ENCODE results near the gene OCA2.
"Not testable (repeated sequence)": the region's sequence is repeated elsewhere in the genome, so short reads cannot be mapped to it uniquely, and the experiment has no call there.

OCA2 gene

GRCh38 chr15:27850050-27850449 lies 249.1 kb downstream of the OCA2 start:
- H3K9me3 ChIP-seq (ENCODE audit: control insufficient read depth, insufficient read depth, low read length) = no peaks in the 10 kb centered on the region; the same call in 1 of the 2 replicates
- no peaks in the 10 kb centered on the region for H3K4me1 ChIP-seq (ENCODE audit: insufficient read depth, low read length)
- no peaks in the 10 kb centered on the region for H3K36me3 ChIP-seq (ENCODE audit: insufficient read depth, low read length)
- no peak overlapping the region for H3K9ac ChIP-seq (ENCODE audit: low read depth, low read length)

- not testable (repeated sequence) for H3K9me3 ChIP-seq (ENCODE audit: control insufficient read depth, insufficient read depth, low read length); H3K9ac ChIP-seq (ENCODE audit: low read depth, low read length); H3K36me3 ChIP-seq (ENCODE audit: insufficient read depth, low read length)
Observed at GRCh38 chr15:27848936-27849335, 250.2 kb downstream of the OCA2 start.

GRCh38 chr15:27847775-27848710 lies 251.1 kb downstream of the OCA2 start:
- H3K9ac ChIP-seq (ENCODE audit: low read depth, low read length) = no peak overlapping the region

More at GRCh38 chr15:27848936-27849335, 250.2 kb downstream of the OCA2 start:
- not testable (repeated sequence) for H3K4me1 ChIP-seq (ENCODE audit: insufficient read depth, low read length)

GRCh38 chr15:27846722-27847395 lies 252.3 kb downstream of the OCA2 start:
- Histone ChIP-seq H3K36me3 (ENCODE audit: insufficient read depth, low read length) (no peaks in the 10 kb centered on the region), H3K4me1 (ENCODE audit: insufficient read depth, low read length) (no peaks in the 10 kb centered on the region; the same call in 1 of the 2 replicates), H3K9ac (ENCODE audit: low read depth, low read length) (no peak overlapping the region), H3K9me3 (ENCODE audit: control insufficient read depth, insufficient read depth, low read length) (no peaks in the 10 kb centered on the region; the same call in 1 of the 2 replicates)

More at GRCh38 chr15:27847775-27848710, 251.1 kb downstream of the OCA2 start:
- Histone ChIP-seq H3K4me1 (ENCODE audit: insufficient read depth, low read length) (no peaks in the 10 kb centered on the region; the same call in 1 of the 2 replicates), H3K9me3 (ENCODE audit: control insufficient read depth, insufficient read depth, low read length) (no peaks in the 10 kb centered on the region; the same call in 1 of the 2 replicates), H3K36me3 (ENCODE audit: insufficient read depth, low read length) (no peaks in the 10 kb centered on the region)

- Histone ChIP-seq H3K9me3 (ENCODE audit: control insufficient read depth, insufficient read depth, low read length) (no peaks in the 10 kb centered on the region; the same call in 1 of the 2 replicates), H3K36me3 (ENCODE audit: insufficient read depth, low read length) (no peaks in the 10 kb centered on the region), H3K4me1 (ENCODE audit: insufficient read depth, low read length) (no peaks in the 10 kb centered on the region; the same call in 1 of the 2 replicates), H3K9ac (ENCODE audit: low read depth, low read length) (no peak overlapping the region)
Observed at GRCh38 chr15:27845535-27846369, 253.4 kb downstream of the OCA2 start.

- no peaks in the 10 kb centered on the region; the same call in 1 of the 2 replicates for H3K4me1 ChIP-seq (ENCODE audit: insufficient read depth, low read length)
- no peaks in the 10 kb centered on the region for H3K36me3 ChIP-seq (ENCODE audit: insufficient read depth, low read length)
- H3K9ac ChIP-seq (ENCODE audit: low read depth, low read length) = no peak overlapping the region
- H3K9me3 ChIP-seq (ENCODE audit: control insufficient read depth, insufficient read depth, low read length) = no peaks in the 10 kb centered on the region; the same call in 1 of the 2 replicates
Observed at GRCh38 chr15:27844018-27844666, 255.0 kb downstream of the OCA2 start.

- H3K9ac ChIP-seq (ENCODE audit: low read depth, low read length) = no peak overlapping the region
- no peaks in the 10 kb centered on the region for H3K9me3 ChIP-seq (ENCODE audit: control insufficient read depth, insufficient read depth, low read length)
- no peaks in the 10 kb centered on the region; the same call in 1 of the 2 replicates for H3K4me1 ChIP-seq (ENCODE audit: insufficient read depth, low read length)
- no peaks in the 10 kb centered on the region for H3K36me3 ChIP-seq (ENCODE audit: insufficient read depth, low read length)
Observed at GRCh38 chr15:27843146-27843545, 256.0 kb downstream of the OCA2 start.

- Histone ChIP-seq H3K36me3 (ENCODE audit: insufficient read depth, low read length) (no peaks in the 10 kb centered on the region), H3K4me1 (ENCODE audit: insufficient read depth, low read length) (no peaks in the 10 kb centered on the region; the same call in 1 of the 2 replicates), H3K9ac (ENCODE audit: low read depth, low read length) (no peak overlapping the region), H3K9me3 (ENCODE audit: control insufficient read depth, insufficient read depth, low read length) (no peaks in the 10 kb centered on the region)
Observed at GRCh38 chr15:27842526-27842925, 256.6 kb downstream of the OCA2 start.

- Histone ChIP-seq H3K9ac (ENCODE audit: low read depth, low read length) (no peak overlapping the region), H3K9me3 (ENCODE audit: control insufficient read depth, insufficient read depth, low read length) (no peaks in the 10 kb centered on the region), H3K4me1 (ENCODE audit: insufficient read depth, low read length) (no peaks in the 10 kb centered on the region), H3K36me3 (ENCODE audit: insufficient read depth, low read length) (no peaks in the 10 kb centered on the region)
Observed at GRCh38 chr15:27835233-27835939, 263.7 kb downstream of the OCA2 start.

- no peaks in the 10 kb centered on the region for H3K9me3 ChIP-seq (ENCODE audit: control insufficient read depth, insufficient read depth, low read length)
- no peaks in the 10 kb centered on the region for H3K36me3 ChIP-seq (ENCODE audit: insufficient read depth, low read length)
- no peak overlapping the region for H3K9ac ChIP-seq (ENCODE audit: low read depth, low read length)
- H3K4me1 ChIP-seq (ENCODE audit: insufficient read depth, low read length) = no peaks in the 10 kb centered on the region
Observed at GRCh38 chr15:27834684-27835083, 264.4 kb downstream of the OCA2 start.

GRCh38 chr15:27833974-27834373 lies 265.1 kb downstream of the OCA2 start:
- no peaks in the 10 kb centered on the region for H3K9me3 ChIP-seq (ENCODE audit: control insufficient read depth, insufficient read depth, low read length)
- H3K4me1 ChIP-seq (ENCODE audit: insufficient read depth, low read length) = no peaks in the 10 kb centered on the region
- no peak overlapping the region for H3K9ac ChIP-seq (ENCODE audit: low read depth, low read length)
- no peaks in the 10 kb centered on the region for H3K36me3 ChIP-seq (ENCODE audit: insufficient read depth, low read length)

- H3K9ac ChIP-seq (ENCODE audit: low read depth, low read length) = no peak overlapping the region
- no peaks in the 10 kb centered on the region for H3K36me3 ChIP-seq (ENCODE audit: insufficient read depth, low read length)
- no peaks in the 10 kb centered on the region for H3K4me1 ChIP-seq (ENCODE audit: insufficient read depth, low read length)
- H3K9me3 ChIP-seq (ENCODE audit: control insufficient read depth, insufficient read depth, low read length) = no peaks in the 10 kb centered on the region
Observed at GRCh38 chr15:27833178-27833577, 265.9 kb downstream of the OCA2 start.

GRCh38 chr15:27832237-27832596 lies 266.9 kb downstream of the OCA2 start:
- Histone ChIP-seq H3K36me3 (ENCODE audit: insufficient read depth, low read length) (no peaks in the 10 kb centered on the region), H3K9me3 (ENCODE audit: control insufficient read depth, insufficient read depth, low read length) (no peaks in the 10 kb centered on the region), H3K4me1 (ENCODE audit: insufficient read depth, low read length) (no peaks in the 10 kb centered on the region), H3K9ac (ENCODE audit: low read depth, low read length) (no peak overlapping the region)

Data from ES-I3 (cell line).